HFFc6 (cell line): ENCODE data around the gene ICAM5. TPM values are rescaled to one million over a fixed set of nuclear protein-coding genes. Genes with fewer than 3 reads are reported as not detected.
"Not testable (repeated sequence)": the region's sequence is repeated elsewhere in the genome, so short reads cannot be mapped to it uniquely, and the experiment has no call there.

Experiments
- DNase-seq: peaks from one replicate; pipeline ENCODE4 v3.0.0-alpha.2; 2018
- H3K27ac Mint-ChIP-seq: 2 replicates; pipeline ENCODE4 v1.8.0; 2020; ENCODE audit warnings: mild to moderate bottlenecking, mixed read lengths
- H3K27me3 Mint-ChIP-seq: 2 replicates; pipeline ENCODE4 v1.8.0; 2021; ENCODE audit warnings: mild to moderate bottlenecking, moderate library complexity, mixed read lengths; ENCODE audit not compliant: insufficient read depth
- H3K36me3 Mint-ChIP-seq: 2 replicates; pipeline ENCODE4 v1.8.0; 2021; ENCODE audit warnings: low read depth, mixed read lengths
- H3K4me1 Mint-ChIP-seq: 2 replicates; pipeline ENCODE4 v1.8.0; 2020; ENCODE audit warnings: low read depth, mixed read lengths
- H3K4me3 Mint-ChIP-seq: 2 replicates; pipeline ENCODE4 v1.8.0; 2020; ENCODE audit warnings: mild to moderate bottlenecking, moderate library complexity, mixed read lengths
- H3K9me3 Mint-ChIP-seq: 2 replicates; pipeline ENCODE4 v1.8.0; 2020; ENCODE audit warnings: mild to moderate bottlenecking, mixed read lengths
- total RNA-seq, 6 experiments: library from RNA; stranded (reverse); fragmentation: NEBNext Ultra II Directional; extraction: Animal tissue kit (Norgen Biotek cat#: 25700); gene quantifications; 2 replicates in 1 of 6; 3 replicates in 5 of 6; pipeline ENCODE4 v1.2.3, GENCODE V29; 2021
- TF ChIP-seq, protein P1 (sequence below): fragments of 200-600 bp; sonication (generic); IDR thresholded peaks from 2 replicates; pipeline ENCODE4 v1.5.0; 2021; ENCODE audit warnings: antibody characterized with exemption, mild to moderate bottlenecking

ICAM5 gene
- total RNA-seq, 6 experiments from 2014 or later, result 14.0 to 38.4 (median 14.4) TPM

DNA sequence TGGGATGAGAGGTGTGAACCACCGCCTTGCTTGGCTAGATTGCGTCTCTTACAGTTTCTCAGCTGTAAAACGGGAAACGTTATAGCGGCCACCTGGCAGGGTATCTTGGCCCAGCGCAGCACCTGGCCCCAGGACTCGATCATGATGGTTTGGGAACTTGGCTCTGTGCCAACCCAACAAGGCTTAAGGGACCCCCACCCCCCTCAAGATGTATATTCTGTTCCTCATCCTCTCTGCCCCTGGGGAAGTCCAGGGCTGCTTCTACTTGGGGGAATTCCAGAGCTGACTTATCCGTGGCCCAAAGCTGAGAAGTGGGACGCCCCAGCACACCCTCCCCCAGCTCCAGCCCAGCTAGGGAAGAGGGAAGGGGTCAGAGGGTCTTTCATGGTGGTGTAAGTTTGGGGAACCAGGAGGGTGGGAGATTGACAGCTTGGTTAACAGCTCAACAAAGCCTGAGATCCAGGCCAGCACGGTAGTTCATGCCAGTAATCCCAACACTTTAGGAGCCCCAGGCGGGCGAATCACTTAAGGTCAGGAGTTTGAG, 18.1 kb upstream of the ICAM5 start:
- Mint-ChIP-seq H3K4me3 (peak overlapping the region; percentile 76), H3K27ac (no peak overlapping the region), H3K4me1 (peaks cover 10% of the 10 kb centered on the region), H3K27me3 (peaks cover 5% of the 10 kb centered on the region; the same call in 1 of the 2 replicates), H3K9me3 (no peaks in the 10 kb centered on the region), H3K36me3 (no peaks in the 10 kb centered on the region)
- no peak for DNase-seq
- TF ChIP-seq, protein P1, sequence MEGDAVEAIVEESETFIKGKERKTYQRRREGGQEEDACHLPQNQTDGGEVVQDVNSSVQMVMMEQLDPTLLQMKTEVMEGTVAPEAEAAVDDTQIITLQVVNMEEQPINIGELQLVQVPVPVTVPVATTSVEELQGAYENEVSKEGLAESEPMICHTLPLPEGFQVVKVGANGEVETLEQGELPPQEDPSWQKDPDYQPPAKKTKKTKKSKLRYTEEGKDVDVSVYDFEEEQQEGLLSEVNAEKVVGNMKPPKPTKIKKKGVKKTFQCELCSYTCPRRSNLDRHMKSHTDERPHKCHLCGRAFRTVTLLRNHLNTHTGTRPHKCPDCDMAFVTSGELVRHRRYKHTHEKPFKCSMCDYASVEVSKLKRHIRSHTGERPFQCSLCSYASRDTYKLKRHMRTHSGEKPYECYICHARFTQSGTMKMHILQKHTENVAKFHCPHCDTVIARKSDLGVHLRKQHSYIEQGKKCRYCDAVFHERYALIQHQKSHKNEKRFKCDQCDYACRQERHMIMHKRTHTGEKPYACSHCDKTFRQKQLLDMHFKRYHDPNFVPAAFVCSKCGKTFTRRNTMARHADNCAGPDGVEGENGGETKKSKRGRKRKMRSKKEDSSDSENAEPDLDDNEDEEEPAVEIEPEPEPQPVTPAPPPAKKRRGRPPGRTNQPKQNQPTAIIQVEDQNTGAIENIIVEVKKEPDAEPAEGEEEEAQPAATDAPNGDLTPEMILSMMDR, result no peak

DNA sequence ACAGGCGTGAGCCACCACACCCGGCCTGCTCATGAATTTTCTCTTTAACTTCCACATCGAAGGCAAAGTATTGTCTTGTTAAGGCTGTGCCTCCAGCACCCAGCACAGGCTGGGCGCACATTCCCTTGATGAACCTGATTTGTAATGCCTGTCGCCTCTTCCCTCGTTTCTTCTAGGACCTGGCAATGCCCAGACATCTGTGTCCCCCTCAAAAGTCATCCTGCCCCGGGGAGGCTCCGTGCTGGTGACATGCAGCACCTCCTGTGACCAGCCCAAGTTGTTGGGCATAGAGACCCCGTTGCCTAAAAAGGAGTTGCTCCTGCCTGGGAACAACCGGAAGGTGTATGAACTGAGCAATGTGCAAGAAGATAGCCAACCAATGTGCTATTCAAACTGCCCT, 15.2 kb upstream of the ICAM5 start:
- TF ChIP-seq, protein P1, result no peak
- no peak overlapping the region for H3K27ac Mint-ChIP-seq
- no peaks in the 10 kb centered on the region for H3K36me3 Mint-ChIP-seq
- peaks cover 3% of the 10 kb centered on the region; the same call in 1 of the 2 replicates for H3K27me3 Mint-ChIP-seq
- H3K4me3 Mint-ChIP-seq, result no peak overlapping the region
- H3K9me3 Mint-ChIP-seq, result no peaks in the 10 kb centered on the region
- peaks cover 21% of the 10 kb centered on the region for H3K4me1 Mint-ChIP-seq
- no peak for DNase-seq

DNA sequence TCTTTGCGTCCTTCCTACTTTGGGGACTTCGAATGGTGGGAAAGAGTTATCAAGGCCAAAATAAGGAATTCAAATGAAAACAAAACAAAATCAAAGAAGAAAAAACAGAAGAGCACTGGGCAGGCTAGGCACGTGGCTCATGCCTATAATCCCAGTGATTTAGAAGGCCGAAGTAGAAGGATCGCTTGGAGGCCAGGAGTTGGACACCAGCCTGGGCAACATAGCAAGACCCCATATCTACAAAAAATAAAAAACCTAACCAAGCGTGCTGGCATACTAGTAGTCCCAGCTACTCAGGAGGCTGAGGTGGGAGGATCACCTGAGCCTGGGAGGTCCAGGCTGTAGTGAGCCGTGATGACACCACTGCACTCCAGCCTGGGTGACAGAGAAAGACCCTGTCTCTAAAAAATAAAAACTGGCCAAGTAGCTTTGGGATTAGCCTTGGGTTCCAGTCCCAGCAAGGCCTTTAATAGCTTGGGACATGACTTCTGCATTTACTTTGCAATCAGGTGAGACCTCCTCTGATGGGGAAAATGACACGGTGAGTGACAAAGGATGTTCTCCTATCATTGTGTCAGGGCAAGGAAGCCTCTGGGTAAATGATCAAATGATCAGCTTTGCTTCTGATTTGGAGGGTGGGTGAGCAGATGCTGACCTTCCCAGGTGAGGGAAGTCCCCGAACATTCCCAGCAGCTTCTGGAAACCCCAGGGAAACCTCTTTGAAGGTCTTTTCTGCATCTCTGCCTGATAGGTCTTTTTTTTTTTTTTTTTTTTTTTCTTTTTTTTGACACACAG, 11.8 kb upstream of the ICAM5 start:
- Mint-ChIP-seq H3K36me3 (no peaks in the 10 kb centered on the region), H3K27ac (no peak overlapping the region), H3K9me3 (no peaks in the 10 kb centered on the region), H3K4me3 (no peak overlapping the region), H3K27me3 (peaks cover 3% of the 10 kb centered on the region; the same call in 1 of the 2 replicates), H3K4me1 (peaks cover 17% of the 10 kb centered on the region)
- no peak for DNase-seq
- TF ChIP-seq, protein P1, result no peak

DNA sequence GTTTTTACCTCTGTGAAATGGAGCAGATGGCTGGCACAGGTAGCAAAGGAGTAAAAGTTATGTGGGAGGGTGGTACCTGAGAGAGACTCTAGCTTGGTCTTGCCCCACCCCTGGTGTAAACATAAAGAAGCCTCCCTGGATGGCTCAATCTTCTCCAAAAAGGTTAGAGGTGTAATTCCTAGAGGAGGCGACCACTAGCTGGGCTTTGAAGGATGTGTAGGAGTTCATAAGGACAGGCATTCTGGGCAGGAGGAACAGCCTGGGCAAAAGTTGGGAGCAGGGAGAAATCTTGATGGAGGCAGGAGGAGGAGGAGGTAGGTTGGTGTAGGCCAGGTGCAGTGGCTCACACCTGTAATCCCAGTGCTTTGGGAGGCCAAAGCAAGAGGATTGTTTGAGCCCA, 10.8 kb upstream of the ICAM5 start:
- TF ChIP-seq, protein P1, result no peak
- Mint-ChIP-seq H3K27ac (no peak overlapping the region), H3K27me3 (peaks cover 3% of the 10 kb centered on the region; the same call in 1 of the 2 replicates), H3K4me1 (peaks cover 14% of the 10 kb centered on the region), H3K36me3 (no peaks in the 10 kb centered on the region), H3K4me3 (no peak overlapping the region), H3K9me3 (no peaks in the 10 kb centered on the region)
- no peak for DNase-seq

DNA sequence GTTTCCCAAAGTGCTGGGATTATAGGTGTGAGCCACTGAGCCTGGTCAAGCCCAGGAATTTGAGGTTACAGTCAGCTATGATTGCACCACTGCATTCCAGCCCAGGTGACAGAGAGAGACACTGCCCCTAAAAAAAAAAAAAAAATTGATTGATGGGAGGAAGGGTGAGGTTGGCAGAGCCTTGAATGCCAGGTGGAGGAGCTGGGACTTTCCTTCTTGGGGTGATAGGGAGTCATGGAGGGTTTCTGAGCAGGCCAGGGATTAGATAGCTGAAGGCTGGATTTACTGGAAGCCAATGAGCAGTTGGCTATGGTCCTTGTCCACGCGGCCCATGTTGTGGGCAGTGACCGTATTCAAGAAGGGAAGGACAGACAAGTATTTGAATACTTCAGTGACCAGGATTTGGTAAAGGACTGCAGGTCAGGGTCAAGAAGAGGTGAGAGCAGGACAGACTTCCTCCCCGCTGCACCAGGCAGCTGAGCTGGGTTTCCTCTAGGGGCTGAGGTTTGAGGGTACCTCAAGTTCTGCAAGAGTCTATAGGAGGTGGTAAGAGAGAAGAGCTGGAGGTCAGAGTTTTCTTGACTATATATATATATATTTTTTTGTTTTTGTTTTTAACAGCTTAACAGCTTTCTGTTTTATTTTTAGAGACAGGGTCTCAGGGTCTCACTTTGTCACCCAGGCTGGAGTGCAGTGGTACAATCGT, 9.9 kb upstream of the ICAM5 start:
- no peaks in the 10 kb centered on the region for H3K36me3 Mint-ChIP-seq
- H3K9me3 Mint-ChIP-seq, result no peaks in the 10 kb centered on the region
- no peak for DNase-seq
- no peak overlapping the region for H3K27ac Mint-ChIP-seq
- H3K27me3 Mint-ChIP-seq, result no peaks in the 10 kb centered on the region
- peaks cover 11% of the 10 kb centered on the region; the same call in 1 of the 2 replicates for H3K4me1 Mint-ChIP-seq
- no peak overlapping the region for H3K4me3 Mint-ChIP-seq
- TF ChIP-seq, protein P1, result no peak

DNA sequence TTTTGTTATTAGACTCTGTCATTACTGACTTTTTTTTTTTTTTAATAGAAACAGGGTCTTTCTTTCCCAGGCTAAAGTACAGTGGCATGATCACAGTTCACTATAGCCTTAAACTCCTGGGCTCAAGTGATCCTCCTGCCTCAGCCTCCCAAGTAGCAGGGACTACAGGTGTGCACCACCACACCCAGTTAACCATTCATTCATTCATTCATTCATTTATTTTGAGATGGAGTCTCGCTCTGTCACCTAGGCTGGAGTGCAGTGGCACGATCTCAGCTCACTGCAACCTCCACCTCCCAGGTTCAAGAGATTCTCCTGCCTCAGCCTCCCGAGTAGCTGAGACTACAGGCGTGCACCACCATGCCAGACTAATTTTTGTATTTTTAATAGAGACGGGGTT, 7.7 kb upstream of the ICAM5 start:
- not testable (repeated sequence) for H3K27ac Mint-ChIP-seq, H3K36me3 Mint-ChIP-seq, H3K27me3 Mint-ChIP-seq, DNase-seq, H3K9me3 Mint-ChIP-seq, H3K4me3 Mint-ChIP-seq
- peaks cover 15% of the 10 kb centered on the region; the same call in 1 of the 2 replicates for H3K4me1 Mint-ChIP-seq
